Ramos (cell line): ENCODE data around the gene BAG5.

Experiments used
- in situ Hi-C: fragments of 300-500 bp; cut with MboI; formaldehyde crosslinking; loops from one replicate; pipeline ENCODE4 v1.14.3; 2022; ENCODE audit warnings: low sequenced_read_pairs; ENCODE audit not compliant: unreplicated experiment

Gene BAG5

DNA sequence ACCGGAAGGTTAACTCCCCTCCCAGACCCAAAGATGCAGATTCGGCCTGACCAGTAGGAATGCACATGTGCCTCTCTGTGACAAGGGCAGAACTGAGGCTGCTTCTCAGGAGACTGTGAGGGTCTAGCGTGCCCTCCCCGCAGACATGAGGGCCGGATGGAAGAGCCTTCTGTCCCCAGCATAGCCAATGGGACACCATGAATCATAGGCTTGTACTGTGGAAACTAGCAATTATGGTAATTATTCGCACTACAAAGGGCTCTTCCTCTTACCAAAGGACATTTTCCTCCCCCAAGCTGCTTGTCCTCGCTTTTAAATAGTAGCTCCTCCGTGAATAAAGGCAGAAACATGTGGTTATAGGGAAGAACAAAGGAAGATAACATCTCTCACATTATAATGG, 6.5 kb upstream of the BAG5 start:
- in situ Hi-C loops, result no loop called here

DNA sequence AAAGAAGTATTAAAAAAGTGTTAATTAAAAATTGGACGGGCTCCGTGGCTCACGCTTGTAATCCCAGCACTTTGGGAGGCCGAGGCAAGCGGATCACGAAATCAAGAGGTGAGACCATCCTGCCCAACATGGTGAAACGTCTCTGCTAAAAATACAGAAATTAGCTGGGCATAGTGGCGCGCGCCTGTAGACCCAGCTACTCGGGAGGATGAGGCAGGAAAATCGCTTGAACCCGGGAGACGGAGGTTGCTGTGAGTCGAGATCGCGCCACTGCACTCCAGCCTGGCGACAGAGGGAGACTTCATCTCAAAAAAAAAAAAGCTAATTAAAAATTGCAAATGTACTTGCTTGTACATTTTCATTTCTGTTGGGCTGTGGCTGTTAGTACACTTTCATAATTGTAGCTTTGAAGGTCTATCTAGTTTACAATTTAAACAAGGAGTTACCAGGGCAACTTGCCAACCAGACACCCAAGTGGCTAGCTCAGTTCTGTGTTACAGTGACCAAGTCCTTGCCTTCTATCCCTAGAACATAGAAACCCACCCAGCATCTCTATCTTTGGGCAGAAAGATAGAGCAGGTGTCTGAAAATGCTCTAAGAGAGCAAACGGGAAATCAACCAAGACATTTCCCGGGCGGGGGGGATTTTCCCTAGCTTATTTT, 1.5 kb upstream of the BAG5 start:
- in situ Hi-C loops, result no loop called here

DNA sequence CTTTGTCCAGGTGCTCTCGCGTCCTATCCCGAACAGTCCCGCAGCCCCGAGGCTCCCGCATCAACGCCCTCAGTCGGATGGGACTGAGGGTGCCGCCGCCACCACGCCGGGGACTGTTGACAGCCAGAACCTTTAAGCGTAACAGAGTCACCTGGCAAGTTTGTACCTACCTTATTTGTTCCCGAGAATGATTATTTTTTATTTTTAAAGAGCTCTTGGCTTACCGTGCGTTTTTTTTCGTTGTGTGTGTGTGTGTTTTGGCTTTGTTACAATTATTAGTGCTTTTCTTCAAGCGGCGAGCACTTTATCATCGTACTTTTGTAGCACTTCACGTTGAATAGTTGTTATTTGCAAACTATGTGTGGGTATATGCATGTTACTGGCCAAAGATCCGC, 766 bp upstream of the BAG5 start:
- in situ Hi-C loops, result no loop called here

DNA sequence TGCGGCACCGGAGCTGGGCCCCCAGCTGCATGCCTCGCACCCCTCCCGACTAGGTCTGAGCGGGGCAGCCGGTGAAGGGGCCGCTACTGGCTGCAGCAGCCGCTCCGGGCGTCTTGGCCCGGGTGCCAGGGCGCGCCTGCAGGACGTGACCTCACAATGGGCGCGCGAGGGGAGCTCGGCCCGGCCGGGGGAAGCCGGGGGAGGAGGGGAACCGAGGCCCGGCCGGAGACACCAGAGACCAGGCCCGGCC, 353 bp downstream of the BAG5 start:
- in situ Hi-C loops, result no loop called here

DNA sequence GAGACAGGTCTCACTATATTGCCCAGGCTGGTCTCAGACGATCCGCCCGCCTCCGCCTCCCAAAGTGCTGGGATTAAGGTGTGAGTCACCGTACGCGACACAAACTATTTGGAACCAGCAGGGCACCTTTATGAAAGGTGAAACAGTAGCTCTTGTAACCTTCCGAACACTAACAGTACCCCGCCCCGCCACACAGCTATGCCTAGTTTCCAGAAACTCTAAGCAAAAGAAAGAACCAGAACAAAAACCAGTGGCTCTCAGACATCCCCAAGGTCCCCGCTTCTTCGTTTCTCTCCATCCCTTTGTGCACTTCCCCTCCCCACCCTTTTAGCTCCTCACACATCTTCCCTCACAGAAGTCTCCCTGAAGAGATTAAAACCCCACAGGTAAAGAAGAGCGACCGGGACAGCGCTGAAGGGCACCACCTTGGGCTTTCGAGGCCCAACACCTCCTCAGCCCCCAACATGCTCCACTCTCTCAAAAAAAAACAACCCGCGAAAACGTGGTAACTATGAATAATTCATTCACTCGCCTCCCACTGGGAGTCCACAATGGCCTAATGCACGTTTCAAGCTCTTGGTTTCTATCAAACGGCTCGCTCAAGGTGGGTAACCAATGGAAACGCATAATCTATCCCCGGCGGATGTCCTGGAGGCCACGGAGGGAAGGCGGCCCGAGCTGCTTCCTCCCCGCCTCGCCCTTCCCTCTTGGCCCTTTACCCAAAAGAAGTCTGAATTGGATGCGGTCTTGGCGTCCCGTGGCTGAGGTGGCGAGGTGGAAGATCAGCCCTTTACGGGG, 877 bp downstream of the BAG5 start:
- in situ Hi-C loops, result no loop called here

DNA sequence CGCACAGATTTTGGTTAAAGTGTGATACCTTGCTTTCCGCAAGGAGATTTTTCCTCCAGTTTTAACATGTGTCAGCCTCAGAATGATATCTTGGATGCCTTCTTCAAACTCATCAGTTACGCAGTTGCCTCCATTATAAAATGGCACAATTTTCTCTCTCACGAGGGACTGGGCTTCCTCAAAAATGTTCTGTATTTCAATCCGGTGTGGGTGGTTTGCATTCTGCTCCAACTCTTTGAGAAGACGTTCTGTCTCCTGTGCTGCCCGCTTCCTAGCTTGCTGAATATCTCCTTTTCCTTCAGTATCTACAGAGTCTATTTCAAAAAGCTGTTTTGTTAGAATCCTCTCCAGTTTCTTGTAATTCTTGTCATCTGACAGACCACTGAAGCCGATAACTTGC, 1.8 kb downstream of the BAG5 start:
- in situ Hi-C loops, result no loop called here

DNA sequence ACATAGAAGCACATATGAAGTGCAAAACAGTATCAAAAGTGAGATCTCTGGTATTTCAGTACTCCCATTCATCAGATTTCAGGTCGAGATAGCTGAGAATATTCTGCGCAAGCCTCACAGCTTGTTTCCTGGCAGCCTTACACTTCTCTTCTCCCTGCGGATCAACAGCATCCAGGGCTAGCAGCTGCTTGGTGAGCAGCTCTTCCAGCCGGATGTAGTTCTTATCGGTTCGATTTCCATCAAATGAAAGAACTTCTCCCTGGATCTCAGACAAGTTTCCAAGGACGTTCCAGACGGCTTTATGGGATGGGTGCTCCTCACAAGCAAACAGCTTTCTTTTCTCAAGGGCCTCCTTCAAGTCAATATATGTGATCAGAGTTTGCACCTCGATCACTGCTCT, 2.7 kb downstream of the BAG5 start:
- in situ Hi-C loops, result loop anchor here (5.0 kb wide), 1 partner anchor 42 kb away; no protein-coding TSS in a partner anchor

DNA sequence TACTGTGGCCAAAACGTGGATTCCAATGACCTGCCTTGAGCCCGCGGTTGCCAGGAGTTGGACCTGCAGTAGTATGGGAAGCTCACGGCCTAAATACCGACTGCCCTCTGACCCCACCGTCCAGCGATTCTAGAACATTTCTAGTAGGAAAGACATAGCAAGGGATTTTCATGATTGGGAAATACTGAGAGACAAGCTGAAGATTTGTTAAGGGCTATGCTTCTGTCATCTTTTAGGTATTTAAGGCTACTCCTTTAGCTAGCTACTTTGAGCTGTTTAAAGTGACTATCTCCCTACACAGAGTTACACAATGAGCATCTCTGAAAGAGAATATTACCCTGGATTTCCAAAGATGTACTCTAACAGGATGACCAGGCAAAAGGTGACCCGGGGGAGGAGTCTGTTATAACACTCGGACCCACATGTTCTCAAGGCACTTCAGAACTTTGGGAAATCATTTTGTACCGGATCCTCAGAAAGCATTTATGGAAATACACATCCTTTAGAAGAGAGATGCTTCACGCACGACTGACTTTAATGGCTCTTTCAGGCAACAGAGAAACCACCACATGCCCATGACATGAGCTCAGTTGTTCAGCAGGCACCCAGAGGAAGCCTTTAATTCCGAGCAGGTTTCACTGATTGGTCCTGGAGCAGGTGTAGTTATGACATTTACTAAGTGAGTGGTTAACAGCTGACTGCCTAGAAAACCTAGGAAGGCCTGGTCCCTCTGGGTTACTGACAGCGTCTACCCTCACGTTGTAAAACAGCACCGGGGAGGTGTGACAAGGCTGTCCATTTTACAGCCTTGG, 4.2 kb downstream of the BAG5 start:
- in situ Hi-C loops, result loop anchor here (5.0 kb wide), 1 partner anchor 41 kb away; no protein-coding TSS in a partner anchor

DNA sequence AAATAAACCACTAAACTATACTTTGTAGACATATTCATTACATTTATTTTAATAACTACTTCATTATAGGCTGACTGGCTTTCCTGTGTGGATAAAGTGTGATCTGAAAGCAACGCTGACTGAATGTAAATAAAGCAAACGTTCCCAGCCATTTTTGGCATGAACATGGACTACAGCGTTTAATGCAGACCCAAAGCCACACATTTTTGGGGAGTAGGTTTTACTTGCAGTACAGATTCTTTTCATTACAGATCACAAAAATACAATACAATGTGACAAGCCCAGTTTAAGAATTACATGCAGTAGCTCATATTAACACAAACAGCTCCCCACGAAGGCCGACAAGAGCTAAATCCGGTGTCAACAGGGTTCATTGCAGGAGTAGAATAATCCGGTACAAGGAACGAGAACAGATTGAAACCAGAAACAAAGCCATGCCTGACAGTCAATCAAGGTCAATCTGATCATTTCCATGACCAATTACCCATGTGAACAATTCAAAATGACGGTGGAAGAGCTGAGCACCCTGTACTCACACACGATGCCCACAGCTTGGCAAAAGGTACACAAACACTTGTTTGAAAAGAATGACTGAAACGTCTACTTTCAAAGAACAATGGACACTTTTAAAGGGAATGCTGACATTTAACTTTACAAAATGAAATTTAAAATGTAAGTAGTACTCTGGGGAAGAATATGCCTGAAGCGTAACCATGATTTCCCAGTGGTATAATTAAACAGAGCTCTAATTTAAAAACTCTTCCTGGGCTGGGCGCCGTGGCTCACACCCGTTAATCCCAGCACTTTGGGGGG, 5.3 kb downstream of the BAG5 start:
- in situ Hi-C loops, result loop anchor here (5.0 kb wide), 1 partner anchor 40 kb away; no protein-coding TSS in a partner anchor

DNA sequence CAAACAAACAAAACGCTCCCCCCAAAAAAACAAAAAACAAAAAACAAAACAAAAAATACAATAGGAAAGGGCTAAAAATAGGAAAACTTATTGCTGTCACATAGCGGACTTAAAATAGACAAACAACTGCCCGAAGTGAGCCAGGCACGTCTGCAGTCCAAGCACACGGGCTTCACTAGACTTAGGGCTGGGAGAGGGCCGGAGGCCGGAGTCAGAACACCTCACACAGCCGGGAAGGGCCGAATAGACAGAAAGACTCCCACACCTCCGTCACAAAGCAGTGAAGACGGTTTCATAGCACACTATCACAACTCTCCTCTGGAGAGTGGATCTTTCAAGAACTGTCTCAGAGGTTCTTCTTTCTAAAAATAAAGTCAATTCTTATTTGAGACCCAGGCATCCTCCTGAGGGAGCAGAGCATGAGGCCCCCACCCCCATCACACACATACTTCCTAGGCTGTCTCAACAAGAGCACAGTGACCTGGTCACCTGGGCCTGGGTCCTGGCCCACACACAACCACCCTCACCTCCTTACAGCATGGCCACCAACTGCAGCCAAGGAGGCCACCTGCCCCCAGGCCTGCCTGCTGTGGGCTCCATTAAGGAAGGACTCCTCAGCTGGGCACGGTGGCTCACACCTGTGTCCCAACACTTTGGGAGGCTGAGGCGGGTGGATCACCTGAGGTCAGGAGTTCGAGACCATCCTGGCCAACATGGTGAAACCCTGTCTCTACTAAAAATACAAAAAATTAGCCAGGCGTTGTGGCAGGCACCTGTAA, 6.7 kb downstream of the BAG5 start:
- in situ Hi-C loops, result loop anchor here (5.0 kb wide), 1 partner anchor 38 kb away; no protein-coding TSS in a partner anchor

DNA sequence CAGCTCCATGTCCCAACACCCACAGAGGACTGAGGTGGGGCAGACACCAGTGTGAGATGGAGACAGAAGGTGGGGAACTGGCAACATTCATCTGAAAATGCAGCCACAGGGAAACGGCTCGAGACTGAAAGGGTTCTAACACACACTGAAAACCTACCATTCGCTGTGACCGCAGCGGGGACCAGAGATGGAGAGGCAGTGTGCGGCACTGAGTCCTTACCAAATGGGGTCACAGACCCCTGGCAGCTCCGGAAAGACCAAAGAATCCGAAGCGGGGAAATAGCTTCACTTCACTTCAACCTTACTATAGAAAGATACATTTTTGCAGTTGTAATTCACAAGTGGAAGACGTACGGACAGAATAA, 9.6 kb downstream of the BAG5 start:
- in situ Hi-C loops, result no loop called here

DNA sequence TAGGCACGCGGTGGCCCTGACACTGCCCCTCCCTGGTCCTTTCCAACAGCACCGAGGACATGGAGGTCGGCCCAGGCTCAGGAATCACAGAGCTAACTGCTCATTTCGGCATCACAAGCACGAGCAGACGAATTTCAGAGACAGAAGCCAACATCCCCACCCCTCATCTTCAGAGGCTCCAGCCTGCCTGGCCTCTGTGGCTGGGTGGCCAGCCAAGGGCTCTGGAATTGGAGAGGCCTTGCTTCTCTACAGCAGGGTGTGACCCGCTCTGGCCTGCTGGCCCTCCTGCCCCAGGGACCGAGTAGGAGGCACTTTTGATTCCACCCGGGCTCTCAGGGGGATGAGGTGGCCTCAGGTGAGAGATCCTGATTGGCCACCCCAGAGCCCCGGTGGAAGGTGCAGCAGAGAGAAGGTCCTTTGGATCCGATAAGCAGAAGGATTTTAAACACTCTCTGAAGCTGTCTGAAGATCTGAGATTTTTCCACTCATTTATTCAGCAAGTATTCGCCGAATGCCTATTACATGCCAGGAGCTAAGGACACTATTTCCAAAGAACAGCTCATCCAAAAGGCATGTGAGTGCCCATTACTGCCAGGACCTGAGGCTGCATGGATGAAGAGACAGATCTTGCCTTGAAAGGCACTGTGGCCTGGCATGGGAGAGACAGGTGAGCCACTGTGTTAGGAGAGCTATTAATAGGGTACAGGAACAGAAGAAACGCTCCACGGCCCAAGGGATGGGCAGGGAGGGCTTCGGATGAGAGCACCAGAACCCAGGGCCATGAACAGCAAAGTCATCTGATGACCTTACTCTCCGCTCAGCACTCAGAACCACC, 10.2 kb downstream of the BAG5 start:
- in situ Hi-C loops, result no loop called here

DNA sequence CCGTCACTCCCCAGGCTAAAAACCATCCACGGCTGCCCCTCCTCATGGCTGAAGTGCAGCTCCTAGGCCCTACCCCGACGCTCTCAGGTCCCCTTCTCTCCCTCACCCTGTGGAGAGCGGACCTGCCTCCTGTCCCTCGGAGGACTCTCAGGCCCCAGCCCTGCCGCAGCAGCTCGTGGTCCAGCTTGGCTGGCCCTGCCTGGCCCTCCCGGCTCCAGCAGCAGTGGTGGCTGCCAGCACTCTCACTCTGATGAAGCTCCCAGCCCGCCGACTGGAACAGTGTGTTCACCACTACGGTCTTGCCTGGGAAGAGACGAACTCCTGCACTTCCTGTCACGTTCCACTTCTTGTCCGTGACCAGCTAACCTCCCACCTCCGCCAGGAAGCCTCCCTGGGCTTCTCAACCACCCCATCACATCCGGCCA, 11.1 kb downstream of the BAG5 start:
- in situ Hi-C loops, result no loop called here

DNA sequence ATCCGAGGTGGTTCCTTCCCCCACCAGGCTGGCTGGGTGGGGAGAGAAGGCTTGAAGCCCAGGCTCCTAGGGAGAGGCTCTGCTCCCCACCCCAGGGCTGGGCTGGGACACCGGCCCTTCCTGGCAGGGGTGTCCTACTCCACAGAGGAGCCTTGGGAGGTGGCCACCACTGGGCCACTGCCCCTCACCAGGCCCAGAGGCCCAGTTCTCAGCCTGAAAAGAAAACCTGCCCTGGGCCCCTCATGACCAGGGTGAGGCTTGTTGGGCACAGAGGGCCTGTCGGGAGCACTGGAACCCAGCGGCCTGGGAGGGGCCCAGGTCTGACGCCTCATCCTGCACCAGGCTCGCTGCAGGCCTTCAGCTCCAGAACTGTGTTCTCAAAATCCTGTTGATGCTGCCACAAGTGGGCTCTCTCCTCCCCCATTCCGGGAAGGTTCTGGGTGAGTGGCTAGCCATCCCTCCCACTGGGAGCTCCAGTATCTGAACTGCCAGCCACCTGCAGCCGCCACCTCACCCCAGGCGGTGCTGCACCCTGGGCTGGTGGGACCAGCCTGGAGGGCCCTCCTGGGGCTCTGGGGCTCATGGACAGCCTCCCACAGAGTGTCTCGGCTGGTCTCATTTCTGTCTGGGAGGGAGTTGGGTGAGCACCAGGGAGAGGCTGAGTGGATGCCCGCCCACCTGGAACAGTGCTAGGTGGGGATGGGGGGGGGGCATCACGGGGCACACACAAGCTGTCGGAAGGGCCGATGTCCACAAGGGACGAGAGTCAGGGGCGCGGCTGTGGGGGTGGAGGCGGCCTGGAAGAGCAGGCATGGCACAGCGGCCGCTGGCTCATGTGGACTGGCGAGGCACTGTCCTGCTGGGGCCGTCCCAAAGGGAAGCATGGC, 11.8 kb downstream of the BAG5 start:
- in situ Hi-C loops, result no loop called here

DNA sequence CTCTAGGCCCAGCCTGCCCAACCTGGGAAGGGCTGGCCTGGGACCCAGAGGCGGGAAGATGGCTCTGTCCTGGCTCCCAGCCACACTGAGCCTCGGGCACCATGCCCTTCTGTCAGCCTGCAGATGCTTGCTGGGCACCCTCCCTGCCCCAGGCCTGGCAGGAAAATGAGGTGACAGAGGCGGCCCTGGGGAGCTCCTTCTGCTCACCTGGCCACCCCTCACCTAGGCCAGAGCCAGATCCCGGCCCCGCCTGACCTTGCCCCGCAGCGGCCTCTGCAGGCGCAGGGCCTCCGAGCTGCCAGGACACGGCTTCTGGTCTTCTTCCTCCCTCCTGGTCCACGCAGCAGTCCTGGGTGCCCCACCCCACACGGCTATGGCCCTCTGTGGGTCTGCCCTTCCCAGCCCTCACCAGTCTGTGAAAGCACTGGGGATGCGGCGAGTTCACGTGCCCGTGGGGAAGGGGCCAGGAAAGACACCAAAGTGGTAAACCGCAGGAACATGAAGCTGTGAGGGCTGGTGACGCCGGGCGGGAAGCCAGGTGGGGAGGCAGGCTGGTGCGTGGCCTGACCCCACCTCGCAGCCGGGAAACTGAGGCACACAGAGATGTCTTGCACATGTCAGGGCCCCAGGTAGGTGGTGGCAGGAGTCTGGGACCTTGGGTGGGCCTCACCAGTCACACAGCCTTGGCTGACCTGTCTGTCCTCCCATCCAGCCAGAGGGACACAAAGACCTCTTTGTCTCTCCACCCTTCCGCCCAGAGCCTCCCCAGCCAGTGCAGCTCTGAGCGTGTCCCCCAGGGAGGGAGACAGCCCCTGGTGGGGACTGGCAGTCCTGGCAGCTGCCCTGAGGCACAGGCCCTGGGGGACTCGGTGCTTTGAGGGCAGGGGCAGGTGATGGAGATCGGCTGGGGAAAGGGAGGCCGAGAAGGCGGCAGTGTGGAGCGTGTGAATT, 12.8 kb downstream of the BAG5 start:
- in situ Hi-C loops, result no loop called here

DNA sequence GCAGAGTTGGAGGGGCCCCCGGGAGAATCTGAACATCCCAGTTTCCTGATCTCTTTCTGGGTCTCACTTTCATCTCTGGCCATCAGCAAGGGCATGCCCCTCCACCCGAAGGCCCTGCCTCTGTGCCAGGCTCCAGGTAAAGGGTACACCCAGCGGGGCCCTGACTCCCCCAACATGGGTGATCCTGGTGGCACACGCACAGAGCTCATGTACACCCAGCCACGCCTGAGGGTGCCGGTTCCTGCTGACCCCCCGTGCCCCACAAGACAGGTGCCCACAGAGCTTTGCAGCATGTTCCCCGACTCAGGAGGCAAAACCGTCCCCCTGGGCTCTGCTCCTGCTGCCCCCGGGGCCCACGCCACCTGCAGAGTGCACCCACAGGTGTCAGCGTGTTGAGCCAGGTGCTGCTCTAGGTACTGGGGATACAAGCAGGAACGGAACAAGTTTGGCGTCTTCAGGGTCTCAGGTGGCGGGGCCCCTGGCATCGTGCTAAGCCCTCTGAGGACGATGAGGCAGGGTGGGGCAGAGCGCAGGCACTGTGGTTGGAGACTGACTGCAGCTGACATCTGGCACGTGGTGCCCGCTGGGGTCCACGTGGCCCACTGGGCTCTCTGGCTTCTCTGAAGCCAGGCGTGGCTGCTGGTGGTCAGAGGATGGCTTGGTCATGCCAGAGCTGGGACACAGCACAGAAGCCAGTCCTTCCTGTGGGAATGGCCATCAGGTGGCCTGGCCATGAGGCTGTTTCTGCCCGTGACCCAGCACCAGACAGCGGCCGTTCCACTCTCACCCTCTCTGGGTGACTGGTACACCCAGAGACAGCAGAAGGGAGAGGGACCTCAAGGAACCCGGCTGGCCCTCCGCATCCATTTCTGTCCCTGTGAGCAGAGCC, 13.8 kb downstream of the BAG5 start:
- in situ Hi-C loops, result no loop called here
